Posterior cingulate gyrus (tissue), 11 donors: ENCODE results near the gene LEF1.

Experiments
- DNase-seq, 10 donors: peaks; one replicate each; pipeline versions ENCODE4 v3.0.0 to v3.0.0-alpha.2; 2020 to 2021; ENCODE audit warnings: mixed read lengths in 3 of 10
- intact Hi-C: fragments of 100-400 bp; cut with DNase I; formaldehyde crosslinking; loops from one replicate; pipeline ENCODE4 v1.15.1; 2023

The LEF1 gene

DNA sequence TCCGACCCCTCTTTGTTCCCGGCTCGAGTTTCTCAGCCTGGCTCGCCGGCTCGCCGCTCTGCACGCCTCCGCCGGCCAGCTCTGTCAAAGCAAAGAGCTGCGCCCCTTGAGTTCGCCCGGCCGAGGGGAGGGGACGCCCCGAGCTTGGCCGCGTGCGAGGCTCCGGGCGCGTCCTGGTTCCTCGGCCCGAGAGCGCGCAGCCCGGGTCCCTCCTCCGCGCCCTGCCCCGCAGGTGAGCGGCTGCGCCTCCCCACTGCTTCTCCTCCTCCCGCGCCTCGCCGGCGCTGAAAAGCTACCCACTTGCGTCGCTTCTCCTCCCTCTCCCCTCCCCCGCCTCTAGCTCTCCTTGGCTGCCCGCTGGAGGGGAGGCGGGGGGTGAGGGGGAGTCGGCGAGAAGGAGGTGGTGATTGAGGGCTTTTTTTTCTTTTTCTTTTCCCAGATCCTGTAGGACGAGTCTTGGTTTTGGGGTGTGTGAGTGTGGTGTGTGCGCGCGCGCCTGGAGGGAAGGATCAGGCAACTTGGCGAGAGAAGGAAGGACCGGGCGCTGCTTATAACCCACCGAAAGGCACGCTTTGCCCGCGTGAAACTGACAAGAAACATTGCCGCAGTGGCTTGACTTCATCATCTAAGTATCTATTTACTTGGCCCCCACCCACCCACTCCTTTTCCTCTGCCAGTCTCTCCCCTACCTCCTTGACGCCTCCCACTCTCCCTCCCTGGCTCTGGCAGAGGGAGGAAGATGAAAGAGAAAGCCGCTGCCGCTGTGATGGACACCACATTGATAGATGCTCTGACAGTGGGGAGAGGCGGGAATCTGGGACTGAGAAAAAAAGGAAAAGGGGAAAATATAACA is at the start of gene LEF1:
Gene LEF1, minus strand, starts transcription at position 262 of the 853 bp plus-strand sequence. CDS start 1,165 bp downstream, outside the sequence.
- DNase-seq: no peak
- intact Hi-C loops: no loop called here

DNA sequence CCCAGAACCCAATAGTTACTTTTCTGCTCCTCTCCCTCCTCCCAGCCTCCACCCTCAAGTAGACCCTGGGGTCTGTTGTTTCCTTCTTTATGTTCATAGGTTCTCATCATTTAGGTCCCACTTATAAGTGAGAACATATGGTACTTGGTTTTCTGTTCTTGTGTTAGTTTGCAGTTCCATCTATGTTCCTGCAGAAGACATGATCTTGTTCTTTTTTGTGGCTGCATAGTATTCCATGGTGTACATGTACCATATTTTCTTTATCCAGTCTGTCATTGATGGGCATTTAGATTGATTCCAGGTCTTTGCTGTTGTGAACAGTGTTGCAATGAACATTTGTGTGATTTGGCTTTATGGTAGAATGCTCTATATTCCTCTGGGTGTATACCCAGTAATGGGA is 47.8 kb upstream of the LEF1 start:
- intact Hi-C loops: no loop called here
- DNase-seq: no peak

DNA sequence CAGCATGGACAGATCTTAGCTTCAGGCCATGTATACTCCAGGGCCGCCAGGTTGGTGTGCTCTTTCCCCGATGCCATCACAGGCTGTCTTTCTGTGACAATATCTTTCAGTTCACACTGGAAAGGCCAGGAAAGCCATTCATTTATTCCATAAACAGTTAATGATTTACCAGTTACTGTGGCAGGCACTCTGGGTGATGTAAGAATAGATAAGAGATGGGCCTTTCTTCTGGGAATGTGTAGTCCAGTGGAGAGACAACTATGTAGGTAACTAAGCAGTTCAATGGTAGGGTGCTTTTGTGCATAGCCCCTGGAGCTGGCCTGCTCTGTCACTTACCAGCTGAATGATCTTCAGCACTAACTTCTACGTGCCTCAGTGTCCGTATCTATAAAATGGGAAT is 46.3 kb upstream of the LEF1 start:
- intact Hi-C loops: no loop called here

DNA sequence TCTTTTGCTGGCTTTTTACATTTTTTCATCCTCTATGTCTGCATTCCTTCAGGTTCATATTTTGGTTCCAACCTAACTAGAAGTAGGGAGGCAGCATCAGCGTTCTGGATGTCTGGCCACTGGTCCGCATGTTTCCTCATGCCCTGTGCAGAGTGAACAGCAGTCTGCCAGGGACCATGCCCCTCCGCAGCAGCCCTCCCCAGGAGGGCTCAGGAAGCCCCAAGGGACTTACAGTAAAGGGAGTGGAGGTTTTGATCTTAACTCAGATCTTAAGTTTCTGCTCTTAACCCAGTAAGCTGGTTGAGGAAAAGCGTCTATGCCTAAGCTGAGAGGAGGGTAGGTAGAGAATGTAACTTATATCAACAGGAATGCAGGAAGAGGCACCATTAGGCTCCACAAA is 45.0 kb upstream of the LEF1 start:
- intact Hi-C loops: no loop called here
- no peak for DNase-seq

More for the DNA sequence above, 46.3 kb upstream of the LEF1 start:
- no peak for DNase-seq

GRCh38 chr4:108213308-108213707 is 44.6 kb upstream of the LEF1 start:
- DNase-seq: no peak
- intact Hi-C loops: no loop called here

DNA sequence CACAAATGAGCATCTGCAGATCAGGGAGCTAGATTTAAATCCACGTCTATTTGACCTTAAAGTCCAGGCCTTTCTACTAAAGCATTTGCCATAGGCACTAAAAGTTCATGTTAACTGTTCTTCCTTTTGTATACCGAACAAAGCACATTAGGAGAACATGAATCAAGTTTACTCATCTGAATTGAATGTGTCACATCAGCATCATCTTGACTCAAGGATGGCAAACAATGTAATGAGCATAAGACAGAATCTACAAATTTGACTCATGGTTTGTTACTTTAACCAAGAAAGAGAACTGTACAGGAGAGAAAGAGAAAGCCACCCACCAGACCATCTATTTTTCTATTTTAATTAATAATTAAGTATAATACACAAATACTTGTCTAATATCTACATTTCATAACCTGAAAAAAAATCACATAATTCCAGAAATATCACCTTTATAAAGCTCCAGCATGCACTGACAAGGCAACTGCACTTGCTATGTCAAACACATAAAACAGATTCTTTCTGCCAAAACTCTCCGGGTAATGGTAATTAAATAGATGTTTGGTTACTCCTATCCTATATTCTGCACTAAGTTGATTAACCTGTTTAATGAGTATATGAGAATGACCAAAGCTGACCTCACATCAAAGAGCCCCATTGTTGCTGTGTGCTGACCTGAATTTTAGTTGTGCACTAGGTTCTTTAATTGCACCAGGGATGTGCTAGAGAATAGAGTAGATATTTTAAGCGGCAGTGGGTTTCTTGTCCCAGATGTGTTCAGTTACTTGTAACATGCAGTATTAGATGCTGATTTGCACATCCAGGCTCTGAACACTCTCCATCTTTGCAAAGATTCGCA is 42.5 kb upstream of the LEF1 start:
- intact Hi-C loops: no loop called here
- DNase-seq: no peak

DNA sequence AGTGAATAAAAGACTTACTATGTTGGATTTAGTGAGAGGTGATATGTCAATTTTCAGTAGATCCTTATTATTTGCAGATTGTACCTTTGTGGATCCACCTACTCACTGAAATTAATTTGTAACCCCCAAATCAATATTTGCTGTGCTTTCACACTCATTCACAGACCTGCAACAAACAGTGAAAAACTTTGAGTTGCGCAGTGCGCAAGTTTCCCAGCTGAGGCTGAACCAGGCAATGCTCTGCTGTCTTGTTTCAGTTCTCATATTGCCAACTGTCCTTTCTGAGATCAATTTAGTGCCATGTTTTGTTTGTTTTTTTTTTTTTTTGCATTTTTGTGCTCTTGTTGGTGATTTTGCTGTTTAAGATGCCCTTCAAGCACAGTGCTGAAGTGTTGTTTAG is 40.8 kb upstream of the LEF1 start:
- no peak for DNase-seq
- intact Hi-C loops: no loop called here

DNA sequence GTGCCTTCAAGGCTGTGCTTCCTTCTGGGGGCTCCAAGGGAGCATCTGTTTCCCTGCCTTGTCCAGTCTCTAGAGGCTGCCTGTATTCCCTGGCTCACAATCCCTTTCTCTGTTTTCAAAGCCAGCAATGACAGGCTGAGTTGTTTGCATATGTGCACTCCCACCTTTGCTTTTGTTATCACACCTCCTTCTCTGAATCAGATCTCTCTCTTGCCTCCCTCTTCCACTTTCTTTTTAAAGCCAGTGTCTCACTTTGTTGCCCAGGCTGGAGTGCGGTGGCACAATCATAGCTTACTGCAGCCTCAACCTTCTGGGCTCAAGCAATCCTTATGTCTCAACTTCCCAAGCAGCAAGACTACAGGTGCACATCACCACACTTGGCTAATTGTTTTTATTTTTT is 37.1 kb upstream of the LEF1 start:
- no peak for DNase-seq

GRCh38 chr4:108204518-108204917 is 35.8 kb upstream of the LEF1 start:
- DNase-seq: no peak
- intact Hi-C loops: no loop called here

More for the DNA sequence above, 37.1 kb upstream of the LEF1 start:
- intact Hi-C loops: no loop called here

GRCh38 chr4:108203377-108203776 is 34.6 kb upstream of the LEF1 start:
- intact Hi-C loops: no loop called here
- DNase-seq: no peak

DNA sequence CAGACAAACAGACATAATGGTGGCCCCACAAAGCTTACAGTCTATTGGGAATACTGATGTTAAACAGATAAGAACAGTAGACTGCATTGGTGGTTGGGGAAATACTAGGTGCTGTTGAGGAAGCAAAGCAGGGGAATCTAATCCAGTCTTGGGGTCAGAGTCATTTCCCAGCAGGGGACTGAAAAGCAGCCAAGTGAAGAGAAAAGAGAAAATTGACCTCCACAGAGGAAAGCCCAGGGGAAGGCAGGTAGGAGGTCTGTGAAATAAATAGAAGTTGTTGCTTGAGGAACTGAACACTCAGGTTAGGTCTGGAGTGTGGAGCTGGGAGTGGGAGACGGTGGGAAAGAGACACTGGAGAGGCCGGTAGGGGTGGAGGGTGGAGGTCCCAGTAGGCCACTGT is 33.0 kb upstream of the LEF1 start:
- DNase-seq: no peak
- intact Hi-C loops: no loop called here

DNA sequence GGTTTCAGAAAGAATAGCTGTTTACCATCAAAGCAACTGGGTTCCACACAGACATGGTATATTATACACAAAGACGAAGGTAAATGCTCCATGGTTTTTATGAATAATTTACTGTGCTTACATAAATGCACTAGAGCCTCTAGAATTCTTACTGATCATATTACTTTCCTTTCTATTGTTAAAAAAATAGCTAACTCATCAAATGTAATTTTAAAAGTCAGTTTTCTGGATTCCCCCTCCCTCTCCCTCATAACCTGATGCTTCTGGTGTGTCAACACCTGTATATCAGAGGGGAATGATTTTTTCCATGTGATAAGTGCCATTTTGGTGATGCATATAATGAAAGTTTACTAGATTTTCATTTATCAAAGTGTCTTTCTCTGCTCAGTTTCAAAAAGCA is 31.1 kb upstream of the LEF1 start:
- DNase-seq: no peak
- intact Hi-C loops: no loop called here

- no peak for DNase-seq
- intact Hi-C loops: no loop called here
These were observed 25.3 kb upstream of the LEF1 start for GRCh38 chr4:108193886-108194672.

- intact Hi-C loops: no loop called here
These were observed 24.2 kb upstream of the LEF1 start for GRCh38 chr4:108192935-108193334.

DNA sequence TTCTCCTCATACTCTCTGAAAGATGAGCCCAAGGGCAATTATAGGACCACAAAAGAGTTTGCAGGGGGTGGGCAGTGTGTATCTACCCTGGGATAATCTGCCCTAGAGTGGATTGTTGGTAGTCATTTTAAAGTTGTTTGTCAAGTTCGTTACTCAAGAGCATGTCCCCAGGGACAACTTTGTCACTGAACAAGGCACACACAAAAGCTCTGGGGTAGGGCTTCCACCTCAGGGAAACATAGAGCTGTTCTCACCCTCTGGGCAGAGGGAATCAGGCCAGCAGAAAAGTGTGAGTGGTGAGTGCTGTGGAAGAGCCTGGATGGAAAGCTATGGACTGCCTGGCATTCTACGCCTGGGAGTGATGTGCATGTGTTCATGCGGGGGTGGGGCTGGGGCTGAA is 23.3 kb upstream of the LEF1 start:
- DNase-seq: no peak
- intact Hi-C loops: no loop called here

More at GRCh38 chr4:108192935-108193334, 24.2 kb upstream of the LEF1 start:
- DNase-seq: no peak

DNA sequence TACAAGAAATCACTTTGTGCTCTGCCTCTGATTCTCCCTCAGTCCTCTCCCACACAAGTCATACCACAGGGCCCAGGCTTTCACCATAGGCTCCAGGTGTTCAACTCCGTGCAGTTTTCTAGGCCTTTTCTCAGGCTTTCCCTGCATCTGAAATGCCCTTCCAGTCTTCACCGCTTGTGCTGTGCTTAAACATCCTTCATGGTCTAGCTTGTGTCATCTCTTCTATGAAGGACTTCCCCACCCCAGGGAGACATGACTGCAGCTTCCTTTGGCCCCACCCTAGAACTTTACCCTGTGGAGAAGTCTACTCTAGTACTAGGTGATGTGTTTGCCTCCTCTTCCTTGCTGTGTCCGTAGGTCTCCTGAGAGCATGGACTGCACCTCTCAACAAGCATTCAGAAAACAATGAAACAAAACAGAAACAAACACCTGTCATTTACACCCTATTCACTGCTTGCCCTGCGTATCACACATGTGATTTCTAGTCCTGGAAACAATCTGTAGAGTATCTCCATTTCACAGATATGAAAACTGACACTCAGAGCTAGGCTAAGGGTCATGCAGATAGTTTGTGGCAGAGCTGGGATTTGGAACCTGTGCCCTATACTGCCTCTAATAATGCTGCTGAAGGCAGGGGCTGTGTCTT is 22.7 kb upstream of the LEF1 start:
- no peak for DNase-seq
- intact Hi-C loops: no loop called here

DNA sequence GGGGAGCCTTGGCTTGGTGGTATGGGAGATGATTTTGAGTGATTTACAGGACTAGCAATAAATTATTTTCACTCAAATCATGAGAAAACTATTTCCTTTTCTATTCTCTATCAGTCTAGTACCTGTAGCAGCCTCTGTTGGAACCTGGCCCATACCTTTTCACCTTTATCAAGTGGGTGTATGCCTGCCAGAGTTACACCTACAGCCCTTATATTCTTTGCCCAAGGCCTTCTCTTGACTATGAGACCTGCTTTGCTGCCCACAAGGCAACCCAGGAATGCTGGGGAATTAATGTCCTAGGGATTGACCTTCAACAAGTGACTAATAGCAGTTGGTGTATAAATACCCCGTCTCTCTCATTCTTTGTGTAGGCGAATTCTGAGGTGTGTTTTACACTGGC is 20.0 kb upstream of the LEF1 start:
- no peak for DNase-seq
- intact Hi-C loops: no loop called here

- no peak for DNase-seq
- intact Hi-C loops: no loop called here
These were observed 16.5 kb upstream of the LEF1 start for GRCh38 chr4:108185252-108185651.

GRCh38 chr4:108184453-108185049 is 15.8 kb upstream of the LEF1 start:
- no peak for DNase-seq
- intact Hi-C loops: no loop called here

GRCh38 chr4:108181704-108182103 is 13.0 kb upstream of the LEF1 start:
- DNase-seq: no peak
- intact Hi-C loops: no loop called here
